COLO829 (cell line): Measurements from ENCODE around the gene EXOC3L4.
"Not testable (repeated sequence)": the region's sequence is repeated elsewhere in the genome, so short reads cannot be mapped to it uniquely, and the experiment has no call there.

Source experiments
- DNase-seq: peaks from one replicate; pipeline ENCODE4 v3.0.0; 2012; ENCODE audit warnings: low spot score

Gene EXOC3L4

GRCh38 chr14:103151270-103151945, 56.9 kb downstream of the EXOC3L4 start:
- DNase-seq: peak; percentile 40

GRCh38 chr14:103155010-103155409, 60.5 kb downstream of the EXOC3L4 start:
- DNase-seq: peak; percentile 88

GRCh38 chr14:103155416-103155815, 60.9 kb downstream of the EXOC3L4 start:
- not testable (repeated sequence) for DNase-seq

GRCh38 chr14:103155826-103156394, 61.4 kb downstream of the EXOC3L4 start:
- DNase-seq: no peak

GRCh38 chr14:103156651-103157378, 62.3 kb downstream of the EXOC3L4 start:
- DNase-seq: no peak

GRCh38 chr14:103157969-103158368, 63.4 kb downstream of the EXOC3L4 start:
- DNase-seq: no peak

- no peak for DNase-seq
Measured at GRCh38 chr14:103158688-103159087, 64.2 kb downstream of the EXOC3L4 start.
